Kidney (tissue), 14 donors: Measurements from ENCODE around the gene TOMM20. TPM values are rescaled to one million over a fixed set of nuclear protein-coding genes. Genes with fewer than 3 reads are reported as not detected.
"Not testable (repeated sequence)": the region's sequence is repeated elsewhere in the genome, so short reads cannot be mapped to it uniquely, and the experiment has no call there.

Source experiments
- DNase-seq, 5 donors: peaks; one replicate each; pipeline ENCODE4 v3.0.0-alpha.2; 2013 to 2020
- FAIRE-seq: peaks from 2 replicates; lab custom pipeline; 2012; peaks lifted over from hg19 to GRCh38; lab: Jason Lieb, UNC
- H3K27ac ChIP-seq, 2 donors: one replicate each; pipeline ENCODE4 v1.7.0; 2013; ENCODE audit warnings: low read depth in 2 of 2, low read length in 2 of 2, inconsistent platforms in 1 of 2
- H3K27me3 ChIP-seq: one replicate; pipeline ENCODE4 v1.7.1; 2013; ENCODE audit warnings: low read length, inconsistent platforms; ENCODE audit not compliant: control insufficient read depth, insufficient read depth
- H3K36me3 ChIP-seq, 3 donors: one replicate each; pipeline versions ENCODE4 v1.7.0 to v1.7.1; 2013; ENCODE audit warnings: low read length in 3 of 3, control low read depth in 1 of 3, inconsistent platforms in 1 of 3; ENCODE audit not compliant: insufficient read depth in 3 of 3, control insufficient read depth in 2 of 3
- H3K4me1 ChIP-seq, 3 donors: one replicate each; pipeline versions ENCODE4 v1.7.0 to v1.7.1; 2013; ENCODE audit warnings: low read length in 3 of 3, inconsistent platforms in 1 of 3, low read depth in 1 of 3; ENCODE audit not compliant: control insufficient read depth in 2 of 3, insufficient read depth in 2 of 3
- H3K4me3 ChIP-seq, 3 donors: one replicate each; pipeline versions ENCODE4 v1.7.0 to v1.8.1; 2013; ENCODE audit warnings: low read length in 3 of 3, control low read depth in 1 of 3, inconsistent platforms in 1 of 3
- H3K9ac ChIP-seq, 3 donors: one replicate each; pipeline versions ENCODE4 v1.7.0 to v1.7.1; 2013; ENCODE audit warnings: low read length in 3 of 3, control low read depth in 1 of 3, inconsistent platforms in 1 of 3
- H3K9me3 ChIP-seq, 3 donors: one replicate each; pipeline versions ENCODE4 v1.7.0 to v1.7.1; 2013; ENCODE audit warnings: low read length in 3 of 3, control low read depth in 1 of 3, inconsistent platforms in 1 of 3; ENCODE audit not compliant: control insufficient read depth in 2 of 3, insufficient read depth in 1 of 3
- CTCF ChIP-seq: IDR thresholded peaks from 3 replicates; pipeline ENCODE4 v1.5.1; 2012; ENCODE audit warnings: mild to moderate bottlenecking, moderate library complexity, borderline replicate concordance; ENCODE audit not compliant: insufficient read depth; ENCODE audit errors: extremely low read depth
- intact Hi-C: fragments of 100-400 bp; cut with DNase I; formaldehyde crosslinking; loops from one replicate; pipeline ENCODE4 v1.11.1; 2022
- polyA plus RNA-seq: library from polyadenylated mRNA; stranded (reverse); fragments of 350-450 nt; fragmentation: Illumina TruSeq; extraction: RNeasy Lipid Tissue Mini Kit (QIAGEN cat#74804); gene quantifications from one replicate; pipeline ENCODE4 v1.2.3, GENCODE V29; 2014; ENCODE audit warnings: low read depth, low replicate concordance; ENCODE audit not compliant: insufficient read depth
- total RNA-seq: library from RNA; stranded (reverse); fragmentation: NEBNext Ultra II Directional; extraction: Animal tissue kit (Norgen Biotek cat#: 25700); gene quantifications from one replicate; pipeline ENCODE4 v1.2.1, GENCODE V29; 2021
- donor health status: control.
- donor health status: control.
- donor health status: control.
- donor health status: control.
- donor health status: control.
- donor health status: DM: yes; HTN: yes; CAD: no.
- donor health status: Normal renal cell carcinoma (clear cell type).

Gene TOMM20
- total and polyA plus RNA-seq, 2 donors from 2014 or later: 96.4 to 102 TPM

DNA sequence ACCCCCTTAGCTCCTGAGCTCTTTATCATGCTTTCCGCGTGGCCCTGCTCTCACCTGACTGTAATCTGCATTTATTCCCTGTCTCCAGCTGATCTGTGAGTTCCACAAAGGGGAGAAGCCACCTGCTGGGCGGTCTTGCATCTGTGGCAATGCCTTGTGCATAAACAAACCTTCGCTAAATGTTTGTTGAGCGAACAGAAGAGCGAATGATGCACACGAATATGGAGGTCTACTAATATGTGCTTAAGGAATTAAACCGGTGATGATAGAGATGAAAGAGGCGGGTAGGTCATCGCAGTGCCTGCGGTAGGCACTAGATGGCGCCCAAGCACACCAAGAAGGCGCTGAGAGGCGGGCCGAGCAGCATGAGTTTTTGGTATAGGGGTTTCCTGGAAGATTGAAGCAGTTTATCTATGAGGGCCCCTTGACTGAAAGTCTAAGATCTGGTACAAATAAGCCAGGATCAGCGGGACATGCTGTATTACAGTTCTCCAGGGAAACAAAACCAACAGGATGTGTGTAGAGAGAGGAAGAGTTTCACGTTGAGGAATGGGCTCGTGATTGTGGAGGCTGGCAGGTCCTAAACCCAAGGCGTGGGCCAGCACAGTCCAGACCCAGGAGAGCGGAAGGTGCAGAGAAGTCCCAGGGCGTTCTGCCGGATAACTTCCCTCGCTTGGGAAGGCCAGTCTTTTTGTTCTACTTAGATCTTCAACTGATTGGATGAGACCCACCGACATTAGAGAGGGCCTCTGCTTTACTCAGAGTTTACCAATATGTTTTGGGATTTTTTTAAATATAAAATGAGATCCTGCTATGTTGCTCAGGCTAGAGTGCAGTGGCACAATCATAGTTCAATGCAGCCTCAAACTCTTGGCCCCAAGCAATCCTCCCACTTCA, 34.7 kb downstream of the TOMM20 start:
- peak overlapping the region; percentile 8 to 44 (median 32) for H3K4me3 ChIP-seq
- H3K27ac ChIP-seq: no peak overlapping the region
- H3K9me3 ChIP-seq: no peaks in the 10 kb centered on the region
- peak; percentile 89 for TF ChIP-seq CTCF
- H3K4me1 ChIP-seq: peaks cover 0 to 11% (median 7%) of the 10 kb centered on the region in 3 donors
- peak overlapping the region in 1 of 3 donors; percentile 62 for H3K9ac ChIP-seq
- no peaks in the 10 kb centered on the region for H3K27me3 ChIP-seq
- intact Hi-C loops: loop anchor here (5.0 kb wide), 1 partner anchor 607 kb away; no protein-coding TSS in a partner anchor
- DNase-seq (peak; percentile 80 to 91 (median 87)), FAIRE-seq (no peak)
- no peaks in the 10 kb centered on the region for H3K36me3 ChIP-seq

DNA sequence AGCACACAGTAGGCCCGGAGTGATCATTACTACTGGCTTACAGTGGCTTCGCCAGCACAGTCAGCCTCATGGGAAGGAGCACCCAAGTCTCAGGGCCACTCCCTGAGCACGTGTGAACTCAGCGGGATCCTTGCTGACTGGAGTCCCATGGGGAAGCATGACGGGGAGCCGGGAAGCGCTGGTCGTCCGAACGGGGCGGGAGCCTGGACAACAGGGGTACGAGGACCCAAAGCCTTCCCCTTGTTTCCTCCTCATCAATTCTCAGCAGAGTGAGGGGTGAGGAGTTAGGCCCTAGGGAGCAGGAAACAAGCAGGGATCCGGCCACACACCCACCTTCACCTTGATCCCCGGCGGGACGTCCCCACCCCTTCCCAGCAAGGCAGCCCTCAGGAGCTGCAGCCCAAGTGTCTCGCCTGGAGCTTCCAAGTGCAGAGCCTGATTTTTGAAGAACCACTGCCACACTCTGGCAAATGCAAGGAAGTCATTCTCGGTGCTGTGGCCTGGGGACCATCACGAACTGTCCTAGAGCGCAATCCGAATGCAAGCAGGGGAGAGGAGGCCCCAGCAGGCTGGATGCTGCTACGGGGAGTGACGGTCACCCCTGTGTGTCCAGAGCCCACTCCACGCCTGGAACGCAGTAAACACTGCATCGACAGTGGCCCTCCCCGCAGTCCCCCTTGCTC, 35.5 kb downstream of the TOMM20 start:
- Histone ChIP-seq H3K9ac (peak overlapping the region in 1 of 3 donors; percentile 62), H3K27me3 (no peaks in the 10 kb centered on the region), H3K27ac (no peak overlapping the region), H3K36me3 (no peaks in the 10 kb centered on the region), H3K9me3 (no peaks in the 10 kb centered on the region), H3K4me1 (peaks cover 0 to 11% (median 7%) of the 10 kb centered on the region in 3 donors), H3K4me3 (peak overlapping the region; percentile 19 to 44 (median 32))
- DNase-seq: peak; percentile 83 to 94 (median 87)
- FAIRE-seq: no peak
- peak; percentile 37 for TF ChIP-seq CTCF
- intact Hi-C loops: loop anchor here (5.0 kb wide), 1 partner anchor 606 kb away; no protein-coding TSS in a partner anchor

- not testable (repeated sequence) for H3K27me3 ChIP-seq, H3K9me3 ChIP-seq, H3K27ac ChIP-seq, DNase-seq, FAIRE-seq, H3K9ac ChIP-seq, H3K36me3 ChIP-seq, H3K4me3 ChIP-seq
- peaks cover 0 to 11% (median 7%) of the 10 kb centered on the region in 3 donors for H3K4me1 ChIP-seq
- intact Hi-C loops: loop anchor here (5.0 kb wide), 1 partner anchor 605 kb away; no protein-coding TSS in a partner anchor
Measured at GRCh38 chr1:235092415-235092814, 36.2 kb downstream of the TOMM20 start.

GRCh38 chr1:235092045-235092406, 36.6 kb downstream of the TOMM20 start:
- not testable (repeated sequence) for H3K36me3 ChIP-seq, DNase-seq, H3K9ac ChIP-seq, FAIRE-seq, H3K27ac ChIP-seq, H3K4me3 ChIP-seq, H3K27me3 ChIP-seq, H3K9me3 ChIP-seq
- peaks cover 0 to 11% (median 7%) of the 10 kb centered on the region in 3 donors for H3K4me1 ChIP-seq
- intact Hi-C loops: loop anchor here (5.0 kb wide), 1 partner anchor 605 kb away; no protein-coding TSS in a partner anchor

DNA sequence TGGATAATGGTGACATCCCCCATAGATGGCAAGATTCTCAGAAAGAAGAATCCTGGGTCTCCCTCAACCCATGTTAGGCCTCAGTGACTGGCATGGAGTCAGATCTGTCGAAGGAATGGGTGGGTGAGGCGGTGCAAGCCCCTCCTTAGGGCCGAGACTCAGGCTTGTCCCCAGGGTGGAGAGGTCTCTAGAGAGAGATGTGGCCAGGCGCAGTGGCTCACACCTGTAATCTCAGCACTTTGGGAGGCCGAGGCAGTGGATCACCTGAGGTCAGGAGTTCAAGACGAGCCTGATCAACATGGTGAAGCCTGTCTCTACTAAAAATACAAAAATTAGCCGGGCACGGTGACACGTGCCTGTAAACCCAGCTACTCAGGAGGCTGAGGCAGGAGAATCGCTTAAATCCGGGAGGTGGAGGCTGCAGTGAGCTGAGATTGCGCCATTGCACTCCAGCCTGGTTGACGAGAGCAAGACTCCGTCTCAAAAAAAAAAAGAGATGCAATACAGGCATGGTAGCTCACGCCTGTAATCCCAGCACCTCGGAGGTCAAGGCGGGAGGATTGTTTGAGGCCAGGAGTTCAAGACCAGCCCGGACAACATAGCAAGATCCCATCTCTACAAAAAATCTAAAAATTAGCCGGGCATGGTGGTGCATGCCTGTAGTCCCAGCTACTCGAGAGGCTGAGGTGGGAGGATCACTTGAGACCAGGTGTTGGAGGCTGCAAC, 37.2 kb downstream of the TOMM20 start:
- H3K4me3 ChIP-seq, H3K36me3 ChIP-seq, H3K9ac ChIP-seq, FAIRE-seq, H3K27me3 ChIP-seq, H3K9me3 ChIP-seq, DNase-seq, H3K27ac ChIP-seq: not testable (repeated sequence)
- intact Hi-C loops: loop anchor here (5.0 kb wide), 1 partner anchor 604 kb away; no protein-coding TSS in a partner anchor
- peaks cover 0 to 11% (median 7%) of the 10 kb centered on the region in 3 donors for H3K4me1 ChIP-seq
